SK-N-SH treated with all-trans-retinoic acid at 6 μM for 48 hours (cell line): ENCODE measurements around the gene CLEC11A.

Experiments used
- ATAC-seq: fragments of 200-7000 bp; cut with Tn5 transposase; 3 replicates; pipeline ENCODE4 v1.9.1; 2020; ENCODE audit warnings: mild to moderate bottlenecking, moderate library complexity
- ARNTL ChIP-seq: fragments of 450-650 bp; formaldehyde crosslinking; IDR thresholded peaks from 2 replicates; pipeline ENCODE4 v1.5.0; 2020; ENCODE audit warnings: low read depth, mild to moderate bottlenecking, moderate library complexity, borderline replicate concordance
- BACH2 ChIP-seq: fragments of 250-450 bp; sonication (Bioruptor Pico); IDR thresholded peaks from 2 replicates; pipeline ENCODE4 v1.9.0; 2021; ENCODE audit warnings: mild to moderate bottlenecking, borderline replicate concordance
- CREB5 ChIP-seq: fragments of 250-450 bp; sonication (Bioruptor Pico); IDR thresholded peaks from 2 replicates; pipeline ENCODE4 v1.5.1; 2020; ENCODE audit warnings: low read depth, mild to moderate bottlenecking, moderate library complexity
- CSDC2 ChIP-seq: fragments of 250-450 bp; sonication (Bioruptor Pico); IDR thresholded peaks from 2 replicates; pipeline ENCODE4 v1.5.0; 2020; ENCODE audit warnings: mild to moderate bottlenecking, moderate library complexity
- CSRNP3 ChIP-seq: fragments of 250-450 bp; sonication (Bioruptor Pico); IDR thresholded peaks from 2 replicates; pipeline ENCODE4 v1.5.1; 2021; ENCODE audit warnings: mild to moderate bottlenecking, moderate library complexity
- ESRRG ChIP-seq: fragments of 250-450 bp; sonication (Bioruptor Pico); IDR thresholded peaks from 2 replicates; pipeline ENCODE4 v1.6.1; 2021; ENCODE audit warnings: mild to moderate bottlenecking
- ISL1 ChIP-seq: fragments of 250-450 bp; sonication (Bioruptor Pico); IDR thresholded peaks from 2 replicates; pipeline ENCODE4 v2.1.2; 2022; ENCODE audit warnings: mild to moderate bottlenecking, moderate library complexity
- OSR1 ChIP-seq: fragments of 250-450 bp; sonication (Bioruptor Pico); IDR thresholded peaks from 2 replicates; pipeline ENCODE4 v1.8.0; 2022; ENCODE audit warnings: moderate library complexity, mild to moderate bottlenecking, inconsistent platforms
- PATZ1 ChIP-seq: fragments of 250-450 bp; sonication (Bioruptor Pico); IDR thresholded peaks from 2 replicates; pipeline ENCODE4 v1.8.0; 2020; ENCODE audit warnings: mild to moderate bottlenecking, moderate library complexity, borderline replicate concordance
- POU6F1 ChIP-seq: fragments of 250-450 bp; sonication (Bioruptor Pico); IDR thresholded peaks from 2 replicates; pipeline ENCODE4 v1.8.0; 2021; ENCODE audit warnings: low read depth, mild to moderate bottlenecking, moderate library complexity, borderline replicate concordance
- PPARA ChIP-seq: fragments of 250-450 bp; sonication (Bioruptor Pico); IDR thresholded peaks from 2 replicates; pipeline ENCODE4 v1.5.0; 2020; ENCODE audit warnings: mild to moderate bottlenecking, borderline replicate concordance
- RARB ChIP-seq: fragments of 250-450 bp; sonication (Bioruptor Pico); IDR thresholded peaks from 2 replicates; pipeline ENCODE4 v1.8.0; 2021; ENCODE audit warnings: mild to moderate bottlenecking, moderate library complexity
- SNAI2 ChIP-seq: fragments of 250-450 bp; sonication (Bioruptor Pico); IDR thresholded peaks from 2 replicates; pipeline ENCODE4 v1.5.0; 2020; ENCODE audit warnings: mild to moderate bottlenecking, moderate library complexity
- TSHZ2 ChIP-seq: fragments of 250-450 bp; sonication (Bioruptor Pico); IDR thresholded peaks from 2 replicates; pipeline ENCODE4 v1.5.0; 2020; ENCODE audit warnings: mild to moderate bottlenecking, moderate library complexity
- ZFP3 ChIP-seq: fragments of 250-450 bp; sonication (Bioruptor Pico); IDR thresholded peaks from 2 replicates; pipeline ENCODE4 v1.5.0; 2020; ENCODE audit warnings: mild to moderate bottlenecking, moderate library complexity
- ZNF565 ChIP-seq: fragments of 450-650 bp; formaldehyde crosslinking; conservative IDR thresholded peaks from 2 replicates; pipeline ENCODE4 v1.5.0; 2020; ENCODE audit warnings: low read depth, mild to moderate bottlenecking, moderate library complexity
- ZNF8 ChIP-seq: fragments of 450-650 bp; formaldehyde crosslinking; IDR thresholded peaks from 2 replicates; pipeline ENCODE4 v1.5.0; 2020; ENCODE audit warnings: mild to moderate bottlenecking, moderate library complexity

The CLEC11A gene

GRCh38 chr19:50711196-50711595 is 12.0 kb upstream of the CLEC11A start:
- TF ChIP-seq ARNTL (CRISPR knock-in tag) = no peak
- TF ChIP-seq CSDC2 = no peak
- TF ChIP-seq POU6F1 = no peak
- ATAC-seq = no peak

GRCh38 chr19:50711805-50712204 is 11.4 kb upstream of the CLEC11A start:
- TF ChIP-seq OSR1 (CRISPR knock-in tag) (no peak), ZNF8 (CRISPR knock-in tag) (no peak), SNAI2 (no peak), RARB (no peak), ISL1 (no peak), POU6F1 (no peak), ARNTL (CRISPR knock-in tag) (no peak), CREB5 (no peak), TSHZ2 (CRISPR knock-in tag) (no peak), ESRRG (no peak), ZFP3 (no peak), ZNF565 (CRISPR knock-in tag) (no peak), PATZ1 (CRISPR knock-in tag) (no peak)
- ATAC-seq = no peak

- no peak for TF ChIP-seq PATZ1 (CRISPR knock-in tag)
- TF ChIP-seq POU6F1 = no peak
- TF ChIP-seq OSR1 (CRISPR knock-in tag) = no peak
- TF ChIP-seq SNAI2 = no peak
- no peak for TF ChIP-seq CSRNP3 (CRISPR knock-in tag)
- TF ChIP-seq PPARA = no peak
- no peak for TF ChIP-seq BACH2 (CRISPR knock-in tag)
- TF ChIP-seq ZNF8 (CRISPR knock-in tag) = no peak
These were observed 10.3 kb upstream of the CLEC11A start for GRCh38 chr19:50712833-50713232.

More at GRCh38 chr19:50712833-50713232, 10.3 kb upstream of the CLEC11A start:
- no peak for ATAC-seq
